ENCODE data around the gene MAPKAP1. TPM values are rescaled to one million over a fixed set of nuclear protein-coding genes. Genes with fewer than 3 reads are reported as not detected.

MAPKAP1 gene
- total RNA-seq, 1 donor from 2014 or later, result 81.9 TPM

DNA sequence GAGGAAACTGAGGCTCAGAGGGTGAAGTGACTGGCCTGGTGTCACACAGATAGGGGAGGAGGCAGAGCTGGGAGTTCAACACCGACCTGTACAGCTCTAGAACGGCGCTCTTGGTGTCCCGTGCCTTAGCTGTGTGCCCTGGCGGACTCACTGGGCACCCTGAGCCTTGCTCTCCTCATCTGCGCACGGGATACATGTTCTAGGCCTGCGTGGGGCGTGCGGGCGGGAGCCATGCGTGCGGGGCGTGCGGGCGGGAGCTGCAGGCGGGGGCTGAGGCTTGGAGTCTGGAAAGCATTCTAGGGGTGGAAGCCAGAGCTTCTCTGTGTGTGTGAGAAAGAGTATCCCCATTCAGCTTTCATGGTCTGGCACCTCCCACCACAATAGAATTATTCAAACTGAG is 280.1 kb downstream of the MAPKAP1 start:
- FAIRE-seq (no peak), DNase-seq (ENCODE audit: low read depth) (no peak)
- Histone ChIP-seq H3K4me3 (ENCODE audit: low read depth, low read length) (no peak overlapping the region), H3K36me3 (ENCODE audit: control insufficient read depth, insufficient read depth, low read length) (no peaks in the 10 kb centered on the region), H3K27me3 (ENCODE audit: control insufficient read depth, insufficient read depth, low read length) (no peaks in the 10 kb centered on the region)
- TF ChIP-seq, protein P1, sequence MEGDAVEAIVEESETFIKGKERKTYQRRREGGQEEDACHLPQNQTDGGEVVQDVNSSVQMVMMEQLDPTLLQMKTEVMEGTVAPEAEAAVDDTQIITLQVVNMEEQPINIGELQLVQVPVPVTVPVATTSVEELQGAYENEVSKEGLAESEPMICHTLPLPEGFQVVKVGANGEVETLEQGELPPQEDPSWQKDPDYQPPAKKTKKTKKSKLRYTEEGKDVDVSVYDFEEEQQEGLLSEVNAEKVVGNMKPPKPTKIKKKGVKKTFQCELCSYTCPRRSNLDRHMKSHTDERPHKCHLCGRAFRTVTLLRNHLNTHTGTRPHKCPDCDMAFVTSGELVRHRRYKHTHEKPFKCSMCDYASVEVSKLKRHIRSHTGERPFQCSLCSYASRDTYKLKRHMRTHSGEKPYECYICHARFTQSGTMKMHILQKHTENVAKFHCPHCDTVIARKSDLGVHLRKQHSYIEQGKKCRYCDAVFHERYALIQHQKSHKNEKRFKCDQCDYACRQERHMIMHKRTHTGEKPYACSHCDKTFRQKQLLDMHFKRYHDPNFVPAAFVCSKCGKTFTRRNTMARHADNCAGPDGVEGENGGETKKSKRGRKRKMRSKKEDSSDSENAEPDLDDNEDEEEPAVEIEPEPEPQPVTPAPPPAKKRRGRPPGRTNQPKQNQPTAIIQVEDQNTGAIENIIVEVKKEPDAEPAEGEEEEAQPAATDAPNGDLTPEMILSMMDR (IDR thresholded peaks at IDR 0.05; ENCODE audit: insufficient read depth, low read length, severe bottlenecking), result no peak

DNA sequence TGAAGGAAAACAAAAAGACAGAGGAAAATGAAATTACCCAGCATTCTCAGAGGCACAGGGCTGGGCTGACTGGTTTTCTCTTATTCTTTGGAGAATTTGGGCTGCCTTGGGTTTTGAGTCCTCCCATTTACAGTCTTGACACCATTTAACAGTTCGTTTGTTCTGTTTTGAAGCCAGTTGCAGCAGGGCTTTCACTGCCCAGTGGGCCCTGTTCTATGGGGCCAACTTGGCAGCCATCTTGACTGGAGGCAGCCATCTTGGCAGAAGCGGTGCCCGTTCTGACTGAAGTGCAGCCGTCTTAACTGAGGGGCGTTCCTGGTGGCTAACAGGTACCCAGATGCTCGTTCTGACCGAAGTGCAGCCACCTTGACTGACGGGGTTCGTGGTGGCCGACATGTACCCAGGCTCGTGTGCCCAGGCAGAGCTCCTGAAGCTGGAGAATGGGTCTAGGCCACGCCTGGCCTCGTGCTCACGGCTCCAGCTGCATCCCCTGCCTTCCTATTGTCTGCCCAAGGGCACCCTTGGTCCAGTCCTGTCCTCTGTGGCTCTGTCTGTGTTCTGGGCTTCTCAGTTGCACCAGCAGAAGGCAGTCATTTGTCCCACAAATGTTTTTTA is 281.0 kb downstream of the MAPKAP1 start:
- TF ChIP-seq, protein P1 (IDR thresholded peaks at IDR 0.05; ENCODE audit: insufficient read depth, low read length, severe bottlenecking), result no peak
- no peak overlapping the region for H3K4me3 ChIP-seq (ENCODE audit: low read depth, low read length)
- DNase-seq (ENCODE audit: low read depth) (no peak), FAIRE-seq (no peak)
- no peaks in the 10 kb centered on the region for H3K36me3 ChIP-seq (ENCODE audit: control insufficient read depth, insufficient read depth, low read length)
- H3K27me3 ChIP-seq (ENCODE audit: control insufficient read depth, insufficient read depth, low read length), result no peaks in the 10 kb centered on the region

DNA sequence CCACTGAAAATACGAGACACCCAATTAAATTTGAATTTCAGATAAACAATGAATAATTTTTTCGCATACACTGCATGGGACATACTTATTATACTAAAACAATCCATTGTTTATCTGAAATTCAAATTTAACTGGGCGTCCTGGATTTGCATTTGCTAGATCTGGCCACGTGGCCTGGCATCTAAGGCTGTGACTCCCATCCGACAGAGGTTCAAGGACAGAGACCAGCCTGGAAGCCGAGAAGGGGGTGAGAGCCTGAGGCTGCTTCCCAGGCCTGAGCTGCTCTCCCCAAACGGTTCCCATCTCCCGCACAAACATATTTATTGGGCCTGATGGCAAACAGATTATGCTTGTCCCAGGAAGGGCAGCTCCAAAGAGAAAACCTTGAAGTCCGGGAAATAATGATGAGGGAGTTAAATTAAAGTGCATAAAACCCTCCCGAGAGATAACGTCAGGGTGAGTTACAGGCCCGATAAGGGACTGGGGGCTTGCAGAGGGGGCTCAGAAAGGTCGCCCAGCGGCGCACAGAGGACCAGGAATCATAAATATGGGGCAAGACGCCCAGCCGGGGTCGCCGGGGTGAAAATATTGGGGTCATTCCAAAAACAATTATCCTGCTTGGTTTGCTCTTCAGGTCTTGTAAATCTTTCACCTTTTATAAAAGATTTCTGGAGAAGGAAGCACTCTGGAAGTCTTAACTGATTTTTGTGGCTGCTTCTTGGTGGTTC is 281.7 kb downstream of the MAPKAP1 start:
- Histone ChIP-seq H3K4me3 (ENCODE audit: low read depth, low read length) (no peak overlapping the region), H3K27me3 (ENCODE audit: control insufficient read depth, insufficient read depth, low read length) (no peaks in the 10 kb centered on the region), H3K36me3 (ENCODE audit: control insufficient read depth, insufficient read depth, low read length) (no peaks in the 10 kb centered on the region)
- FAIRE-seq (no peak), DNase-seq (ENCODE audit: low read depth) (no peak)
- TF ChIP-seq, protein P1 (IDR thresholded peaks at IDR 0.05; ENCODE audit: insufficient read depth, low read length, severe bottlenecking), result no peak

DNA sequence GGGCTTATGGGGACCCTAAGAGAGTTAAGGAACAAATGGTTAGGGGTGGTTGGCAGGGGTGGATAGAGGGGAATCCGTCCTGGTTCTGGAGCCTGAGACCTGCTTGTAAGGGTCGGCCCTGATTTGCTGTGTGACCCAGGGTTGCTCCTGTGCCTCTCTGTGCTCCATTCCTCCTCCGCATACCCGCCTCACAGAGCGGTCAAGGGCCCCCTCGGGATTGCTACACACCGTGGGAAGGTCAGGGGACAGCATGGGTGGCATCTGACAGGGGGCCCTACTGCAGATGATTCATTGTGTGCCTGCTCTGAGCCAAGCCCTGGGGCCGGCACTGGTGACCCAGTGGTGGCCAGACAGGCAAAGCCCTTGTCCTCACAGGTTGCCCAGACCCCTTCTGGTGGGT is 283.0 kb downstream of the MAPKAP1 start:
- FAIRE-seq (no peak), DNase-seq (ENCODE audit: low read depth) (no peak)
- H3K27me3 ChIP-seq (ENCODE audit: control insufficient read depth, insufficient read depth, low read length), result peaks cover 2% of the 10 kb centered on the region
- TF ChIP-seq, protein P1 (IDR thresholded peaks at IDR 0.05; ENCODE audit: insufficient read depth, low read length, severe bottlenecking), result no peak
- no peaks in the 10 kb centered on the region for H3K36me3 ChIP-seq (ENCODE audit: control insufficient read depth, insufficient read depth, low read length)
- H3K4me3 ChIP-seq (ENCODE audit: low read depth, low read length), result no peak overlapping the region

DNA sequence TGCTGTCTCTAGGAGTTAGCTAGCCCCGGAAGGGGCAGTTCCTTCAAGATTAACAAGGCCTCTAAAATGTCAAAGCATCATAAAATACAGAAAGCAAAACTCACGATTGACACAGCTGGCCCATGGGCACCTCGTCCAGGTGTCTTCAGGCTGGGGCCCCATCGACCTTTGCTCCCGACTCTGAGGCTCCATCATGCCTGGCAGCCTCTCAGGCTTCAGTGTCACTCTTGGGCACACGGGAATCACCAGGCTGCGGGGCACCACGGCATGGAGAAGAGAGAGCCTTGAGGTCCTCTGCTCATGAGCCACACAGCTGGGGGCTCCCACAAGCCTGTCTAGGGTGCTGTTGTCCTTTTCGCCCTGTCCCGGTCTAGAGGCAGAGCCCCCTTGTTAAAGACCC is 284.2 kb downstream of the MAPKAP1 start:
- Histone ChIP-seq H3K4me3 (ENCODE audit: low read depth, low read length) (no peak overlapping the region), H3K36me3 (ENCODE audit: control insufficient read depth, insufficient read depth, low read length) (no peaks in the 10 kb centered on the region), H3K27me3 (ENCODE audit: control insufficient read depth, insufficient read depth, low read length) (peaks cover 2% of the 10 kb centered on the region)
- FAIRE-seq (no peak), DNase-seq (ENCODE audit: low read depth) (no peak)
- TF ChIP-seq, protein P1 (IDR thresholded peaks at IDR 0.05; ENCODE audit: insufficient read depth, low read length, severe bottlenecking), result no peak
